Memory B cell (primary cell): Measurements from ENCODE around the gene SLC9A9.
"Not testable (repeated sequence)": the region's sequence is repeated elsewhere in the genome, so short reads cannot be mapped to it uniquely, and the experiment has no call there.

ENCODE experiments used
- ATAC-seq: fragments of 150-1000 bp; cut with Tn5 transposase; 2 replicates; pipeline ENCODE4 v1.10.0; 2021; ENCODE audit warnings: low read depth, mild to moderate bottlenecking, moderate library complexity
- DNase-seq, 2 donors: peaks; one replicate each; pipeline ENCODE4 v3.0.0; 2022; ENCODE audit warnings: low spot score in 2 of 2
- H3K27ac Mint-ChIP-seq: one replicate; pipeline ENCODE4 v1.8.0; 2022; ENCODE audit warnings: mild to moderate bottlenecking, moderate library complexity, mixed read lengths
- H3K27me3 Mint-ChIP-seq: one replicate; pipeline ENCODE4 v1.8.0; 2022; ENCODE audit warnings: mixed read lengths
- H3K36me3 Mint-ChIP-seq: one replicate; pipeline ENCODE4 v1.8.0; 2022; ENCODE audit warnings: mild to moderate bottlenecking, mixed read lengths
- H3K4me1 Mint-ChIP-seq: one replicate; pipeline ENCODE4 v1.8.0; 2022; ENCODE audit warnings: mixed read lengths
- H3K4me3 Mint-ChIP-seq: one replicate; pipeline ENCODE4 v1.8.0; 2022; ENCODE audit warnings: mild to moderate bottlenecking, moderate library complexity, mixed read lengths
- H3K9me3 Mint-ChIP-seq: one replicate; pipeline ENCODE4 v1.8.0; 2022; ENCODE audit warnings: mixed read lengths

Gene SLC9A9

GRCh38 chr3:143548393-143548792 lies 299.9 kb downstream of the SLC9A9 start:
- Mint-ChIP-seq H3K9me3 (peaks cover 8% of the 10 kb centered on the region), H3K27ac (no peak overlapping the region), H3K4me1 (peaks cover 3% of the 10 kb centered on the region), H3K36me3 (peaks cover 33% of the 10 kb centered on the region), H3K27me3 (no peaks in the 10 kb centered on the region), H3K4me3 (no peak overlapping the region)
- ATAC-seq (no peak), DNase-seq (no peak)

GRCh38 chr3:143538577-143538981 lies 309.7 kb downstream of the SLC9A9 start:
- no peak for ATAC-seq
- H3K4me3 Mint-ChIP-seq = no peak overlapping the region
- H3K36me3 Mint-ChIP-seq = peaks cover 5% of the 10 kb centered on the region
- H3K27ac Mint-ChIP-seq = no peak overlapping the region
- no peak for DNase-seq
- H3K27me3 Mint-ChIP-seq = no peaks in the 10 kb centered on the region
- H3K4me1 Mint-ChIP-seq = peaks cover 13% of the 10 kb centered on the region
- H3K9me3 Mint-ChIP-seq = no peaks in the 10 kb centered on the region

DNA sequence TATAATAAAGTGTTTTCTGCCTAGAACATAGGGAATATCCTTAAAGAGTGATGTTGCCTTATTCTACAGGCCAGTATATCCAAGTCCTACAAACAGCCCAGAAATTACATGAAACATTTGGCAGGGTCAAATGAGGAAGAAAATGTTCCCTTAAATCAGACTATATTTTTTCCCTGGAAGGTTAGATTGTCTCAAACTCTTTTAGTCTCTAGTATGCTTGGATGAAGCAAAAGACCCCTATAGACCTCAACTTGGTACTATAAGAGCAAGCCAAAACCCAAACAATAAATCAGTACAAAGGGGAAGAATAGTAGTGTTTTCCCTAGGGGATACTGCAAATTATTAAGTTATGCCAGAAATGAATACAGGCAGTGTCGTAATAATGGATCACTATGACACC lies 310.2 kb downstream of the SLC9A9 start:
- Mint-ChIP-seq H3K4me1 (peaks cover 17% of the 10 kb centered on the region), H3K4me3 (no peak overlapping the region), H3K27ac (peak overlapping the region; percentile 62), H3K27me3 (no peaks in the 10 kb centered on the region), H3K36me3 (peaks cover 2% of the 10 kb centered on the region), H3K9me3 (no peaks in the 10 kb centered on the region)
- DNase-seq (no peak), ATAC-seq (no peak)

GRCh38 chr3:143536817-143537535 lies 311.3 kb downstream of the SLC9A9 start:
- DNase-seq = no peak
- Mint-ChIP-seq H3K36me3 (peaks cover 2% of the 10 kb centered on the region), H3K27ac (peak overlapping the region; percentile 90), H3K9me3 (no peaks in the 10 kb centered on the region), H3K4me1 (peaks cover 17% of the 10 kb centered on the region), H3K27me3 (no peaks in the 10 kb centered on the region), H3K4me3 (peak overlapping the region; percentile 75)
- no peak for ATAC-seq

- H3K9me3 Mint-ChIP-seq = no peaks in the 10 kb centered on the region
- H3K4me3 Mint-ChIP-seq = peak overlapping the region; percentile 75
- H3K27ac Mint-ChIP-seq = peak overlapping the region; percentile 90
- peaks cover 19% of the 10 kb centered on the region for H3K4me1 Mint-ChIP-seq
- peaks cover 2% of the 10 kb centered on the region for H3K36me3 Mint-ChIP-seq
- no peaks in the 10 kb centered on the region for H3K27me3 Mint-ChIP-seq
- DNase-seq (no peak), ATAC-seq (peak; percentile 86)
These were observed 312.1 kb downstream of the SLC9A9 start for GRCh38 chr3:143535994-143536784.

DNA sequence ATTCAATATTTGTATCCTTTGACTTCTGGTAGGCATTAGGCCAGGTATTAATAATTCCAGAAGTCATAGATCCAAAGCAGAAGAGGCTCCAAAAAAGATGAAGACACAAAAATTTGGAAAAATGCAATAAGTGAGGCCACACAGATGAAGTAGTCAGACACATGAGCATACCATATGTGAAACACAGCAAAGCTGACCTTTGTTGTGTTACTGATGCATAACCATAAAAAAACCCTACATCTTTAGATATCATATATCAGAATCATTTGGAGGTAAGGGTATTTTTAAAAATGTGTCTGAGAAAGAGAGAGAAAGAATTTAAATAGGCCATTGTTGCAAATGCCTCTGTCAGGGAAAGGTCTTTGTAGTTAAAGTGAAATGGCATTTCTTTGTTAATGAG lies 314.9 kb downstream of the SLC9A9 start:
- Mint-ChIP-seq H3K27ac (peak overlapping the region; percentile 76), H3K4me1 (peaks cover 41% of the 10 kb centered on the region), H3K36me3 (no peaks in the 10 kb centered on the region), H3K27me3 (no peaks in the 10 kb centered on the region), H3K9me3 (no peaks in the 10 kb centered on the region), H3K4me3 (no peak overlapping the region)
- DNase-seq (no peak), ATAC-seq (no peak)

GRCh38 chr3:143532091-143532490 lies 316.2 kb downstream of the SLC9A9 start:
- Mint-ChIP-seq H3K4me3 (no peak overlapping the region), H3K27ac (no peak overlapping the region), H3K9me3 (no peaks in the 10 kb centered on the region), H3K36me3 (no peaks in the 10 kb centered on the region), H3K27me3 (no peaks in the 10 kb centered on the region), H3K4me1 (peaks cover 41% of the 10 kb centered on the region)
- ATAC-seq (no peak), DNase-seq (no peak)

GRCh38 chr3:143531101-143531500 lies 317.2 kb downstream of the SLC9A9 start:
- H3K4me1 Mint-ChIP-seq = peaks cover 39% of the 10 kb centered on the region
- DNase-seq (no peak), ATAC-seq (no peak)
- H3K27ac Mint-ChIP-seq = peak overlapping the region; percentile 78
- no peaks in the 10 kb centered on the region for H3K9me3 Mint-ChIP-seq
- H3K4me3 Mint-ChIP-seq = no peak overlapping the region
- H3K36me3 Mint-ChIP-seq = no peaks in the 10 kb centered on the region
- H3K27me3 Mint-ChIP-seq = no peaks in the 10 kb centered on the region

GRCh38 chr3:143529798-143530197 lies 318.5 kb downstream of the SLC9A9 start:
- Mint-ChIP-seq H3K36me3 (peaks cover 1% of the 10 kb centered on the region), H3K9me3 (no peaks in the 10 kb centered on the region), H3K4me3 (no peak overlapping the region), H3K4me1 (peaks cover 37% of the 10 kb centered on the region), H3K27ac (peak overlapping the region; percentile 90), H3K27me3 (no peaks in the 10 kb centered on the region)
- ATAC-seq (peak; percentile 17), DNase-seq (no peak)

DNA sequence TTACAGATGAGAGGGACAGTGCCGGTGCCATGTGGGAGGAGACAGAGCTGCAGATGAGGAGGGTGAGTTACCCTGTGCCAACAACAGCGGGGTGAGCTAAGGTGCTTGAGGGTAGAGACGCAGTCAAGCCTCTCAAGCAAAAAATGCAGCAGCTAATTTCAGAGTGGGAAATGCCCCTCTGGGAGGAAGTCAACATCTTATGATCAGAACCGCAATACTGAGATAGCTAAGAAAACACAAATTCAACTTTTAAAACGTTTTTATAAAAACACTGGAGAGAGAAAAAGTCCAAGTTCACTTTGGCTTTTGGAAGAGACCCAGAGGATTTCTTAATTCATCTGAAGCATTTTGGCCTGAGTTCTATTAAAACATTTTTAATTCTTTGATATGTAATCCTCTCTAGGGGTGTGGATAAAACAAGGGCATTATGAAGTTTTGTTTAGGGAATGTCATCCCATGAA lies 319.2 kb downstream of the SLC9A9 start:
- H3K9me3 Mint-ChIP-seq = peaks cover 2% of the 10 kb centered on the region
- peak overlapping the region; percentile 74 for H3K4me3 Mint-ChIP-seq
- H3K4me1 Mint-ChIP-seq = peaks cover 37% of the 10 kb centered on the region
- H3K27me3 Mint-ChIP-seq = no peaks in the 10 kb centered on the region
- peak overlapping the region; percentile 90 for H3K27ac Mint-ChIP-seq
- DNase-seq (peak; percentile 38 to 70), ATAC-seq (peak; percentile 98)
- H3K36me3 Mint-ChIP-seq = peaks cover 5% of the 10 kb centered on the region

GRCh38 chr3:143526011-143526545 lies 322.2 kb downstream of the SLC9A9 start:
- peaks cover 5% of the 10 kb centered on the region for H3K36me3 Mint-ChIP-seq
- H3K27ac Mint-ChIP-seq = peak overlapping the region; percentile 31
- no peak for ATAC-seq
- H3K9me3 Mint-ChIP-seq = peaks cover 5% of the 10 kb centered on the region
- no peak for DNase-seq
- no peaks in the 10 kb centered on the region for H3K27me3 Mint-ChIP-seq
- H3K4me3 Mint-ChIP-seq = no peak overlapping the region
- peaks cover 30% of the 10 kb centered on the region for H3K4me1 Mint-ChIP-seq

- peaks cover 27% of the 10 kb centered on the region for H3K4me1 Mint-ChIP-seq
- DNase-seq (no peak), ATAC-seq (no peak)
- H3K27me3 Mint-ChIP-seq = no peaks in the 10 kb centered on the region
- H3K27ac Mint-ChIP-seq = no peak overlapping the region
- H3K4me3 Mint-ChIP-seq = no peak overlapping the region
- peaks cover 5% of the 10 kb centered on the region for H3K9me3 Mint-ChIP-seq
- H3K36me3 Mint-ChIP-seq = peaks cover 5% of the 10 kb centered on the region
These were observed 322.9 kb downstream of the SLC9A9 start for GRCh38 chr3:143525408-143525807.

DNA sequence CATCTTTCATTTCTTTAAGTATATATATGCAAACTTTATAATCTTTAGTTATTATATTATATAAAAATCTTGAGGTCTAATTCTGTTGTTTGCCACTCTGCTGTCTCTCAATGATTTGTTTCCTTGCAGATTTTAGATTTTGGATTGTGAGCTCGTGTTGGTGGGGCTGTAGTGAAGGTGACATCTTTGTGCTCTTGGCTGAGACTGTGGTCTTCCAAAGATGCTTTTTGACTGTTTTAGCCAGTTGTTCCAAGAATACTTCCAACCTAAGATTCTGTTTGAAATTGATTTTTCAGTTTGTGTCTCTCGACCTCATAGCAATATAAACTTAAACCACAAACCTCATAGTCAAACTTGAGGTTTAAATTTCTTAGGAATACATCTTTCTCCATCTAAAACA lies 326.5 kb downstream of the SLC9A9 start:
- Mint-ChIP-seq H3K27ac (no peak overlapping the region), H3K9me3 (peaks cover 7% of the 10 kb centered on the region), H3K4me3 (no peak overlapping the region), H3K4me1 (peaks cover 18% of the 10 kb centered on the region), H3K27me3 (no peaks in the 10 kb centered on the region), H3K36me3 (peaks cover 8% of the 10 kb centered on the region)
- no peak for ATAC-seq
- no peak for DNase-seq

GRCh38 chr3:143517131-143517530 lies 331.1 kb downstream of the SLC9A9 start:
- not testable (repeated sequence) for H3K27ac Mint-ChIP-seq, ATAC-seq, H3K36me3 Mint-ChIP-seq, H3K27me3 Mint-ChIP-seq, H3K9me3 Mint-ChIP-seq, H3K4me3 Mint-ChIP-seq, DNase-seq
- H3K4me1 Mint-ChIP-seq = peaks cover 14% of the 10 kb centered on the region
